A673 (cell line): Measurements from ENCODE around the gene LSM2.

Source experiments
- EZH2 ChIP-seq: fragments of 200-600 bp; sonication (generic); IDR thresholded peaks from 2 replicates; pipeline ENCODE4 v1.6.1; 2017; ENCODE audit warnings: borderline replicate concordance, low read depth, mild to moderate bottlenecking, mixed read lengths, antibody characterized with exemption, low read length; ENCODE audit not compliant: poor library complexity, severe bottlenecking
- TF ChIP-seq, protein P1 (sequence below): fragments of 300-800, 200-600 bp; sonication (generic); conservative IDR thresholded peaks from 2 replicates; pipeline ENCODE4 v1.5.1; 2017; ENCODE audit warnings: low read depth, mild to moderate bottlenecking, antibody characterized with exemption, low read length, moderate library complexity, mixed read lengths

DNA sequence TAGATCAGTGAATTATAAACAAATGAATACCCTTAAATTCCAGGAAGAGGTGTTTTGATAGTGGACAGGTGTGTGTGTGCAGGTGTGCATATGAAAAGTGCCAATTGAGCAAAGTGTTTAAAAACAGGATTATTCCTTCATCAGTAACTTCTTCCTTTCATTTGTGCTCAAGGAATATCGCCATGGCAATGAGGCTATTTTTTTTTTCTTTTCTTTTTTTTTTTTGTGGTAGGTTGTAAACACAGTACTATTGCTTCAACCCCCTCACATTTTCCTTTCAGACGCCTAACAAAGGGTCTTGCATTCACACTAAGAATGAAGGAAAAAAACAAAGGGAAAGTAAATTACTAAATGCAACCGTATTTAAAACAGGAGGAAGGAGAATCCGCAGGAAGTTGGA lies 18.8 kb upstream of the LSM2 start:
- TF ChIP-seq, protein P1, sequence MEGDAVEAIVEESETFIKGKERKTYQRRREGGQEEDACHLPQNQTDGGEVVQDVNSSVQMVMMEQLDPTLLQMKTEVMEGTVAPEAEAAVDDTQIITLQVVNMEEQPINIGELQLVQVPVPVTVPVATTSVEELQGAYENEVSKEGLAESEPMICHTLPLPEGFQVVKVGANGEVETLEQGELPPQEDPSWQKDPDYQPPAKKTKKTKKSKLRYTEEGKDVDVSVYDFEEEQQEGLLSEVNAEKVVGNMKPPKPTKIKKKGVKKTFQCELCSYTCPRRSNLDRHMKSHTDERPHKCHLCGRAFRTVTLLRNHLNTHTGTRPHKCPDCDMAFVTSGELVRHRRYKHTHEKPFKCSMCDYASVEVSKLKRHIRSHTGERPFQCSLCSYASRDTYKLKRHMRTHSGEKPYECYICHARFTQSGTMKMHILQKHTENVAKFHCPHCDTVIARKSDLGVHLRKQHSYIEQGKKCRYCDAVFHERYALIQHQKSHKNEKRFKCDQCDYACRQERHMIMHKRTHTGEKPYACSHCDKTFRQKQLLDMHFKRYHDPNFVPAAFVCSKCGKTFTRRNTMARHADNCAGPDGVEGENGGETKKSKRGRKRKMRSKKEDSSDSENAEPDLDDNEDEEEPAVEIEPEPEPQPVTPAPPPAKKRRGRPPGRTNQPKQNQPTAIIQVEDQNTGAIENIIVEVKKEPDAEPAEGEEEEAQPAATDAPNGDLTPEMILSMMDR: no peak
- TF ChIP-seq EZH2: no peak
